DOHH2 (cell line): ENCODE data around the gene IDH3B.

ENCODE experiments used
- EZH2phosphoT487 ChIP-seq: fragments of 200-600 bp; sonication (generic); IDR thresholded peaks from 2 replicates; pipeline ENCODE4 v1.6.1; 2017; ENCODE audit warnings: borderline replicate concordance, mild to moderate bottlenecking, antibody characterized with exemption, low read length, moderate library complexity, mixed read lengths
- TF ChIP-seq, protein P1 (sequence below): fragments of 200-600 bp; sonication (generic); IDR thresholded peaks from one replicate; pipeline ENCODE4 v1.5.1; 2014; ENCODE audit warnings: antibody characterized with exemption, mild to moderate bottlenecking, low read depth, low read length; ENCODE audit not compliant: poor library complexity, severe bottlenecking

DNA sequence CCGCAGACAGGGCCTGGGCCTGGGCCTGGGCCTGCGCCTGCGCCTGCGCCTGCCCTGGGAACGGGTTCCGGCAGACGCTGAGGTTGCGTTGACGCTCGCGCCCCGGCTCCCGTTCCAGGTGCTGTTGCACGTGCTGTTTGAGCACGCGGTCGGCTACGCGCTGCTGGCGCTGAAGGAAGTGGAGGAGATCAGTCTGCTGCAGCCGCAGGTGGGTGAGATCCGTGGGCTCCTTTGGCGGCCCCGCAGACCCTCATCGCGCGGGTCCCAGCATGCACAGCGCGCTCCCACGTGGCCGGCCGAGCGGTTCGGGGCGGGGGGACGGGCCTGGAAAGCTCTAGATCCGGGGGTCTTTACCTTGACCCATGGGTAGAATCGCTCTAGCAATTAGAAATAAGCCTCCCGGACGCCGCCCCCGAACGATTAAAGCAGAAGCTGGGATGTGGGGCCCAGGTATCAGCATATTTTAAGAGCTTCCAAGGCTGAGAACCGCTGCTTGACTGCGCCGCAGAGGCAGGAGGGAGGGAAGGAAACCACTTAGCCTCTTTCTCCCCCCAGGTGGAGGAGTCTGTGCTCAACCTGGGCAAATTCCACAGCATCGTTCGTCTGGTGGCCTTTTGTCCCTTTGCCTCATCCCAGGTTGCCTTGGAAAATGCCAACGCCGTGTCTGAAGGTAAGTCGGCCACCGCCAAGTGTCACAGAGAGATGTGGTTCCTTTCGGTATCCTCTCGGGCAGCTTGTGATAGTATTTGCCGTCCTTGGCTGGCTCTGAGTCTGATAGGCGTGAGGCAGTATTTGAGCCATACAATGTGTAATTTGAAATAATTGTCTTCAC lies 11.1 kb downstream of the IDH3B start:
- TF ChIP-seq, protein P1, sequence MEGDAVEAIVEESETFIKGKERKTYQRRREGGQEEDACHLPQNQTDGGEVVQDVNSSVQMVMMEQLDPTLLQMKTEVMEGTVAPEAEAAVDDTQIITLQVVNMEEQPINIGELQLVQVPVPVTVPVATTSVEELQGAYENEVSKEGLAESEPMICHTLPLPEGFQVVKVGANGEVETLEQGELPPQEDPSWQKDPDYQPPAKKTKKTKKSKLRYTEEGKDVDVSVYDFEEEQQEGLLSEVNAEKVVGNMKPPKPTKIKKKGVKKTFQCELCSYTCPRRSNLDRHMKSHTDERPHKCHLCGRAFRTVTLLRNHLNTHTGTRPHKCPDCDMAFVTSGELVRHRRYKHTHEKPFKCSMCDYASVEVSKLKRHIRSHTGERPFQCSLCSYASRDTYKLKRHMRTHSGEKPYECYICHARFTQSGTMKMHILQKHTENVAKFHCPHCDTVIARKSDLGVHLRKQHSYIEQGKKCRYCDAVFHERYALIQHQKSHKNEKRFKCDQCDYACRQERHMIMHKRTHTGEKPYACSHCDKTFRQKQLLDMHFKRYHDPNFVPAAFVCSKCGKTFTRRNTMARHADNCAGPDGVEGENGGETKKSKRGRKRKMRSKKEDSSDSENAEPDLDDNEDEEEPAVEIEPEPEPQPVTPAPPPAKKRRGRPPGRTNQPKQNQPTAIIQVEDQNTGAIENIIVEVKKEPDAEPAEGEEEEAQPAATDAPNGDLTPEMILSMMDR, result no peak
- TF ChIP-seq EZH2phosphoT487, result no peak
